Measurements from ENCODE around the gene RAB1B.

GRCh38 chr11:66309475-66309874 lies 41.0 kb downstream of the RAB1B start:
- TF ChIP-seq POLR2A (IDR thresholded peaks at IDR 0.05) (no peak), POLR2AphosphoS5 (IDR thresholded peaks at IDR 0.05) (no peak)
- TF ChIP-seq, protein P1, sequence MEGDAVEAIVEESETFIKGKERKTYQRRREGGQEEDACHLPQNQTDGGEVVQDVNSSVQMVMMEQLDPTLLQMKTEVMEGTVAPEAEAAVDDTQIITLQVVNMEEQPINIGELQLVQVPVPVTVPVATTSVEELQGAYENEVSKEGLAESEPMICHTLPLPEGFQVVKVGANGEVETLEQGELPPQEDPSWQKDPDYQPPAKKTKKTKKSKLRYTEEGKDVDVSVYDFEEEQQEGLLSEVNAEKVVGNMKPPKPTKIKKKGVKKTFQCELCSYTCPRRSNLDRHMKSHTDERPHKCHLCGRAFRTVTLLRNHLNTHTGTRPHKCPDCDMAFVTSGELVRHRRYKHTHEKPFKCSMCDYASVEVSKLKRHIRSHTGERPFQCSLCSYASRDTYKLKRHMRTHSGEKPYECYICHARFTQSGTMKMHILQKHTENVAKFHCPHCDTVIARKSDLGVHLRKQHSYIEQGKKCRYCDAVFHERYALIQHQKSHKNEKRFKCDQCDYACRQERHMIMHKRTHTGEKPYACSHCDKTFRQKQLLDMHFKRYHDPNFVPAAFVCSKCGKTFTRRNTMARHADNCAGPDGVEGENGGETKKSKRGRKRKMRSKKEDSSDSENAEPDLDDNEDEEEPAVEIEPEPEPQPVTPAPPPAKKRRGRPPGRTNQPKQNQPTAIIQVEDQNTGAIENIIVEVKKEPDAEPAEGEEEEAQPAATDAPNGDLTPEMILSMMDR (IDR thresholded peaks at IDR 0.05), result no peak
